Measurements from ENCODE around the gene FRRS1L. TPM values are rescaled to one million over a fixed set of nuclear protein-coding genes. Genes with fewer than 3 reads are reported as not detected.

Gene FRRS1L
- total and polyA plus RNA-seq, 9 donors: 8.3 to 49.8 (median 27.5) TPM

GRCh38 chr9:109167716-109168115 lies 667 bp upstream of the FRRS1L start:
- WGBS, 3 donors: 81 to 85% (median 82%) methylated on average over 5 of the region's 5 CpGs
- Histone ChIP-seq H3K9me3 (no peaks in the 10 kb centered on the region), H3K4me3 (no peak overlapping the region), H3K27ac (no peak overlapping the region), H3K4me1 (ENCODE audit: insufficient read depth) (no peaks in the 10 kb centered on the region), H3K27me3 (no peaks in the 10 kb centered on the region), H3K36me3 (no peaks in the 10 kb centered on the region)
- TF ChIP-seq CTCF (IDR thresholded peaks at IDR 0.05): no peak
- no peak for TF ChIP-seq EP300 (IDR thresholded peaks at IDR 0.05)
- no peak for TF ChIP-seq POLR2A (IDR thresholded peaks at IDR 0.05)
- no peak for DNase-seq
- intact Hi-C loops (cut with DNase I): loop anchor here in 1 of 4 donors (10.0 kb wide), 1 partner anchor 67 kb away; no protein-coding TSS in a partner anchor

GRCh38 chr9:109166171-109166770 lies 778 bp downstream of the FRRS1L start:
- WGBS, 3 donors: 66 to 78% (median 68%) methylated on average over 16 of the region's 16 CpGs
- Histone ChIP-seq H3K27me3 (no peaks in the 10 kb centered on the region), H3K9me3 (no peaks in the 10 kb centered on the region), H3K27ac (peak overlapping the region; percentile 7 to 39), H3K36me3 (no peaks in the 10 kb centered on the region), H3K4me3 (peak overlapping the region; percentile 35), H3K4me1 (ENCODE audit: insufficient read depth) (no peaks in the 10 kb centered on the region)
- intact Hi-C loops (cut with DNase I): loop anchor here in 1 of 4 donors (10.0 kb wide), 1 partner anchor 69 kb away; no protein-coding TSS in a partner anchor
- peak in 2 of 5 donors; percentile 21 to 47 for DNase-seq
- no peak for TF ChIP-seq CTCF (IDR thresholded peaks at IDR 0.05)
- TF ChIP-seq EP300 (IDR thresholded peaks at IDR 0.05): no peak
- TF ChIP-seq POLR2A (IDR thresholded peaks at IDR 0.05): no peak

GRCh38 chr9:109164042-109164441 lies 3.0 kb downstream of the FRRS1L start:
- no peaks in the 10 kb centered on the region for H3K27me3 ChIP-seq
- no peak overlapping the region for H3K27ac ChIP-seq
- no peak for DNase-seq
- intact Hi-C loops (cut with DNase I): loop anchor here in 1 of 4 donors (10.0 kb wide), 1 partner anchor 71 kb away; no protein-coding TSS in a partner anchor
- no peaks in the 10 kb centered on the region for H3K36me3 ChIP-seq
- no peaks in the 10 kb centered on the region for H3K9me3 ChIP-seq
- H3K4me3 ChIP-seq: no peak overlapping the region
- H3K4me1 ChIP-seq (ENCODE audit: insufficient read depth): no peaks in the 10 kb centered on the region
- no peak for TF ChIP-seq POLR2A (IDR thresholded peaks at IDR 0.05)
- no peak for TF ChIP-seq CTCF (IDR thresholded peaks at IDR 0.05)
- no peak for TF ChIP-seq EP300 (IDR thresholded peaks at IDR 0.05)
- WGBS, 3 donors: 88 to 93% (median 92%) methylated on average over 5 of the region's 5 CpGs

GRCh38 chr9:109163194-109163593 lies 3.9 kb downstream of the FRRS1L start:
- WGBS, 3 donors: 81 to 95% (median 94%) methylated on average over 1 of the region's 1 CpG
- Histone ChIP-seq H3K27me3 (no peaks in the 10 kb centered on the region), H3K27ac (no peak overlapping the region), H3K36me3 (no peaks in the 10 kb centered on the region), H3K9me3 (no peaks in the 10 kb centered on the region), H3K4me1 (ENCODE audit: insufficient read depth) (no peaks in the 10 kb centered on the region), H3K4me3 (no peak overlapping the region)
- DNase-seq: no peak
- TF ChIP-seq CTCF (IDR thresholded peaks at IDR 0.05): no peak
- TF ChIP-seq EP300 (IDR thresholded peaks at IDR 0.05): no peak
- no peak for TF ChIP-seq POLR2A (IDR thresholded peaks at IDR 0.05)
- intact Hi-C loops (cut with DNase I): loop anchor here in 1 of 4 donors (10.0 kb wide), 1 partner anchor 72 kb away; no protein-coding TSS in a partner anchor

All from ovary (tissue), 9 donors.